HPDE6-E6E7 (cell line): ENCODE data around the gene PHLDB2.

Source experiments
- DNase-seq: peaks from one replicate; pipeline ENCODE4 v3.0.0; 2011; ENCODE audit warnings: missing footprints; ENCODE audit errors: extremely low spot score

The PHLDB2 gene

GRCh38 chr3:111850537-111850936, 8.5 kb upstream of the PHLDB2 start:
- no peak for DNase-seq

GRCh38 chr3:111851511-111851954, 7.5 kb upstream of the PHLDB2 start:
- DNase-seq, result no peak

GRCh38 chr3:111852540-111852939, 6.5 kb upstream of the PHLDB2 start:
- DNase-seq, result no peak

- no peak for DNase-seq
Observed at GRCh38 chr3:111853068-111853467, 6.0 kb upstream of the PHLDB2 start.

GRCh38 chr3:111854990-111855389, 4.1 kb upstream of the PHLDB2 start:
- no peak for DNase-seq

- no peak for DNase-seq
Observed at GRCh38 chr3:111856501-111856900, 2.6 kb upstream of the PHLDB2 start.

GRCh38 chr3:111857474-111857873, 1.6 kb upstream of the PHLDB2 start:
- DNase-seq, result no peak

- DNase-seq, result no peak
Observed at GRCh38 chr3:111858642-111859041, 423 bp upstream of the PHLDB2 start.

- peak; percentile 61 for DNase-seq
Observed at GRCh38 chr3:111859974-111860859, 1.2 kb downstream of the PHLDB2 start.

GRCh38 chr3:111861391-111861790, 2.3 kb downstream of the PHLDB2 start:
- DNase-seq, result no peak

- no peak for DNase-seq
Observed at GRCh38 chr3:111862415-111862814, 3.4 kb downstream of the PHLDB2 start.

GRCh38 chr3:111862974-111863373, 3.9 kb downstream of the PHLDB2 start:
- no peak for DNase-seq

- no peak for DNase-seq
Observed at GRCh38 chr3:111863942-111864694, 5.1 kb downstream of the PHLDB2 start.

- DNase-seq, result no peak
Observed at GRCh38 chr3:111864821-111865656, 6.0 kb downstream of the PHLDB2 start.

- DNase-seq, result no peak
Observed at GRCh38 chr3:111867889-111868426, 8.9 kb downstream of the PHLDB2 start.

- no peak for DNase-seq
Observed at GRCh38 chr3:111870620-111871019, 11.6 kb downstream of the PHLDB2 start.

- no peak for DNase-seq
Observed at GRCh38 chr3:111871809-111872623, 13.0 kb downstream of the PHLDB2 start.

- DNase-seq, result no peak
Observed at GRCh38 chr3:111872979-111873378, 13.9 kb downstream of the PHLDB2 start.

GRCh38 chr3:111874177-111874820, 15.2 kb downstream of the PHLDB2 start:
- peak; percentile 61 for DNase-seq

GRCh38 chr3:111881480-111881879, 22.4 kb downstream of the PHLDB2 start:
- no peak for DNase-seq
